Heart left ventricle (tissue), 16 donors: Measurements from ENCODE around the gene ODAD4. TPM values are rescaled to one million over a fixed set of nuclear protein-coding genes. Genes with fewer than 3 reads are reported as not detected.

ENCODE experiments used
- ATAC-seq, 4 donors: fragments of 200-7000 bp; cut with Tn5 transposase; one replicate each; pipeline ENCODE4 v1.9.1; 2020 to 2022; ENCODE audit warnings: moderate library complexity in 4 of 4, mild to moderate bottlenecking in 3 of 4, moderate number of reproducible peaks in 1 of 4
- DNase-seq, 5 donors: peaks; one replicate each; pipeline ENCODE4 v3.0.0-alpha.2; 2020
- H3K27ac ChIP-seq, 12 donors: fragments of 200-600 bp; sonication (generic) in 4 of 12; one replicate each; pipeline versions ENCODE4 v1.5.0 to v1.8.0; 2016 to 2022; ENCODE audit warnings: mild to moderate bottlenecking in 2 of 12
- H3K27me3 ChIP-seq, 9 donors: fragments of 200-600 bp; sonication (generic) in 2 of 9; one replicate each; pipeline versions ENCODE4 v1.5.1 to v1.8.0; 2016 to 2022; ENCODE audit warnings: mild to moderate bottlenecking in 3 of 9
- H3K36me3 ChIP-seq, 9 donors: fragments of 200-600 bp; sonication (generic) in 2 of 9; one replicate each; pipeline versions ENCODE4 v1.5.0 to v1.8.0; 2018 to 2022; ENCODE audit warnings: mild to moderate bottlenecking in 2 of 9
- H3K4me1 ChIP-seq, 12 donors: fragments of 200-600 bp; sonication (generic) in 4 of 12; one replicate each; pipeline versions ENCODE4 v1.5.0 to v1.8.0; 2016 to 2022; ENCODE audit warnings: mild to moderate bottlenecking in 3 of 12
- H3K4me3 ChIP-seq, 12 donors: fragments of 200-600 bp; sonication (generic) in 4 of 12; one replicate each; pipeline versions ENCODE4 v1.5.0 to v1.8.0; 2017 to 2022; ENCODE audit warnings: mild to moderate bottlenecking in 9 of 12, moderate library complexity in 4 of 12
- H3K9me3 ChIP-seq, 12 donors: fragments of 200-600 bp; sonication (generic) in 4 of 12; one replicate each; pipeline versions ENCODE4 v1.5.0 to v1.8.0; 2016 to 2022; ENCODE audit warnings: mild to moderate bottlenecking in 1 of 12
- POLR2A ChIP-seq, 2 donors: fragments of 450-650 bp; IDR thresholded peaks; one replicate each; pipeline ENCODE4 v1.6.1; 2017; ENCODE audit warnings: antibody characterized with exemption in 2 of 2, mild to moderate bottlenecking in 2 of 2, moderate library complexity in 2 of 2
- WGBS, 4 donors: extraction: QIAGEN DNeasy Blood & Tissue Kit in 2 of 4; methylation state at CpG; one replicate each; pipeline versions ENCODE4 v1.1.5 to v1.1.7; 2013 to 2018; 5-methylcytosine and 5-hydroxymethylcytosine counted together
- intact Hi-C, 10 donors: fragments of 100-400 bp; cut with DNase I; formaldehyde crosslinking; loops; one replicate each; pipeline versions ENCODE4 v1.11.1 to v1.14.2; 2022
- polyA plus RNA-seq, 2 donors: library from polyadenylated mRNA; stranded (reverse); fragments of 200-250 nt; gene quantifications; one replicate each; pipeline ENCODE4 v1.2.3, GENCODE V29; 2013
- total RNA-seq, 9 donors: library from RNA; depleted of rRNA in 2 of 9; stranded (reverse); fragments of >200 nt in 2 of 9; fragmentation: NEBNext Ultra II Directional in 3 of 9; extraction: Animal tissue kit (Norgen Biotek cat#: 25700) in 3 of 9; gene quantifications; one replicate each; pipeline versions ENCODE4 v1.1.0 to v1.2.4, GENCODE V29; 2016 to 2023
- TF ChIP-seq, protein P1 (sequence below), 12 donors: fragments of 200-600 bp; sonication (generic) in 4 of 12; IDR thresholded peaks; one replicate each; pipeline versions ENCODE4 v1.5.0 to v1.8.0; 2018 to 2022; ENCODE audit warnings: antibody characterized with exemption in 12 of 12, mild to moderate bottlenecking in 5 of 12
- donor health status: ischemic (EF 13 %, LVEDD 7.1; RV severe dilation, severe dysfunction).
- donor health status: healthy with polysubstance abuse.
- donor health status: DM: no; HTN: yes; CAD: no.
- donor health status: DM: no; HTN: no; CAD: no.
- donor health status: ischemic (EF 25% LVEDD 6.9; RV normal size, moderate dysfunction).
- donor health status: ischemic (EF 25% LVEDD 5.7; RV mildly dilated, moderate dysfunction).
- donor health status: healthy.
- donor health status: DM: yes; HTN: yes; CAD: no.
- donor health status: ischemic (EF 35%, LVEDD 5.7; RV mildly dilated, moderate dysfunction).
- donor health status: nonischemic (EF 11% LVEDD 7.7; RV severe dilation, severe dysfunction).
- donor health status: DM: yes; HTN: yes; CAD: no.
- donor health status: PGD.
- donor health status: ischemic (EF 29% LVEDD 5.4; RV normal size, mild dysfunction).
- donor health status: nonischemic (EF 23%, LVEDD 6.1; RV moderate dilation, normal function).

The ODAD4 gene
- total and polyA plus RNA-seq, 11 donors: 0.38 to 1.2 (median 0.73) TPM; not detected in 1

- no peak for DNase-seq
- 89 to 91% (median 89%) methylated on average over 8 of the region's 8 CpGs for WGBS, 4 donors
- no peak overlapping the region for H3K27ac ChIP-seq
- H3K27me3 ChIP-seq: no peaks in the 10 kb centered on the region
- H3K36me3 ChIP-seq: peaks cover 4 to 98% (median 94%) of the 10 kb centered on the region in 9 donors
- ATAC-seq: no peak
- no peak for TF ChIP-seq POLR2A (IDR thresholded peaks at IDR 0.05)
- TF ChIP-seq, protein P1, sequence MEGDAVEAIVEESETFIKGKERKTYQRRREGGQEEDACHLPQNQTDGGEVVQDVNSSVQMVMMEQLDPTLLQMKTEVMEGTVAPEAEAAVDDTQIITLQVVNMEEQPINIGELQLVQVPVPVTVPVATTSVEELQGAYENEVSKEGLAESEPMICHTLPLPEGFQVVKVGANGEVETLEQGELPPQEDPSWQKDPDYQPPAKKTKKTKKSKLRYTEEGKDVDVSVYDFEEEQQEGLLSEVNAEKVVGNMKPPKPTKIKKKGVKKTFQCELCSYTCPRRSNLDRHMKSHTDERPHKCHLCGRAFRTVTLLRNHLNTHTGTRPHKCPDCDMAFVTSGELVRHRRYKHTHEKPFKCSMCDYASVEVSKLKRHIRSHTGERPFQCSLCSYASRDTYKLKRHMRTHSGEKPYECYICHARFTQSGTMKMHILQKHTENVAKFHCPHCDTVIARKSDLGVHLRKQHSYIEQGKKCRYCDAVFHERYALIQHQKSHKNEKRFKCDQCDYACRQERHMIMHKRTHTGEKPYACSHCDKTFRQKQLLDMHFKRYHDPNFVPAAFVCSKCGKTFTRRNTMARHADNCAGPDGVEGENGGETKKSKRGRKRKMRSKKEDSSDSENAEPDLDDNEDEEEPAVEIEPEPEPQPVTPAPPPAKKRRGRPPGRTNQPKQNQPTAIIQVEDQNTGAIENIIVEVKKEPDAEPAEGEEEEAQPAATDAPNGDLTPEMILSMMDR (IDR thresholded peaks at IDR 0.05): no peak
- intact Hi-C loops: no loop called here
- no peaks in the 10 kb centered on the region for H3K9me3 ChIP-seq
- no peak overlapping the region for H3K4me3 ChIP-seq
- H3K4me1 ChIP-seq: no peaks in the 10 kb centered on the region
Observed at GRCh38 chr17:41907185-41907556, 23.2 kb upstream of the ODAD4 start.

- no peak overlapping the region for H3K27ac ChIP-seq
- H3K9me3 ChIP-seq: no peaks in the 10 kb centered on the region
- no peak overlapping the region for H3K4me3 ChIP-seq
- peaks cover 4 to 98% (median 94%) of the 10 kb centered on the region in 9 donors for H3K36me3 ChIP-seq
- TF ChIP-seq, protein P1 (IDR thresholded peaks at IDR 0.05): no peak
- no peak for TF ChIP-seq POLR2A (IDR thresholded peaks at IDR 0.05)
- H3K27me3 ChIP-seq: no peaks in the 10 kb centered on the region
- intact Hi-C loops: no loop called here
- no peak for ATAC-seq
- no peak for DNase-seq
- 94 to 95% (median 94%) methylated on average over 13 to 14 of the region's 14 CpGs for WGBS, 4 donors
- no peaks in the 10 kb centered on the region for H3K4me1 ChIP-seq
Observed at GRCh38 chr17:41907633-41908539, 22.5 kb upstream of the ODAD4 start.

GRCh38 chr17:41909088-41909487 is 21.3 kb upstream of the ODAD4 start:
- intact Hi-C loops: no loop called here
- TF ChIP-seq POLR2A (IDR thresholded peaks at IDR 0.05): no peak
- TF ChIP-seq, protein P1 (IDR thresholded peaks at IDR 0.05): no peak
- Histone ChIP-seq H3K4me1 (peaks cover 0 to 8% (median 0%) of the 10 kb centered on the region in 12 donors), H3K27ac (no peak overlapping the region), H3K4me3 (no peak overlapping the region), H3K36me3 (peaks cover 4 to 96% (median 93%) of the 10 kb centered on the region in 9 donors), H3K27me3 (no peaks in the 10 kb centered on the region), H3K9me3 (no peaks in the 10 kb centered on the region)
- 92 to 96% (median 94%) methylated on average over 8 to 13 of the region's 13 CpGs for WGBS, 4 donors
- no peak for DNase-seq
- no peak for ATAC-seq

DNA sequence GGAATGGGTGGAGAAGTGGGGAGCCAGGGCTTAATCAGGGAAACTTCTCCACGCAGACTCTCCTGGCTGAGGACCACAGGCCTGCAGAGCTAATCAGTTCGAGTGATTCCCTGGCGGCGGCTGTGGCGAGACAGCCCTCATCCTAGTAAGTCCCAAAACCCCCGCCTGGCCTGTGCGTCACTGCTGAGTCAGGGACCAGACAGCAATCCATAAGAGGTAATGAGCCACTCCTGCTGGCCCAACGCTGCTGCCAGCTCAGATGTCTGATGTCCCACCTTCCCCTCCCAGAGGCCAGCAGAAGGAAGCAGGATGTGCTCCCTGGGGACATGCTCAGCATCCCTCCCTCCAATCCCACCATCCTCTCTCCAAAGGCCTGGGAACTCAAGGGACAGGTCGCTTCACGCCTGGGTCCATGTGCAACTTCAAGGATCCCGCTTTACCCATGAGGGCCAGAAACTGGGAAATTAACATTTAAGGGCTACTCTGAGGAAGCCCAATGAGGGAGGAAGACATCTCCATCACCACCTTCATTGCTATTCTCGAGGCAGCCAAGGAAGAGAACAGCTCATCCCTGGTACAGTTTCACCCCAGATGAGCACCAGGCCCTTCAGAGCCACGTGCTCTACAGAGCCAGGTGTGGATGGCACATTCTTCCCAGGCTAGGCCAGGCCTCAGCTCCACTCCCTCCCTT is 19.6 kb upstream of the ODAD4 start:
- Histone ChIP-seq H3K36me3 (peaks cover 4 to 79% (median 76%) of the 10 kb centered on the region in 9 donors), H3K27me3 (no peaks in the 10 kb centered on the region), H3K4me1 (peaks cover 0 to 14% (median 8%) of the 10 kb centered on the region in 12 donors), H3K4me3 (no peak overlapping the region), H3K9me3 (no peaks in the 10 kb centered on the region), H3K27ac (no peak overlapping the region)
- DNase-seq (no peak), ATAC-seq (no peak)
- intact Hi-C loops: no loop called here
- TF ChIP-seq POLR2A (IDR thresholded peaks at IDR 0.05): no peak
- TF ChIP-seq, protein P1 (IDR thresholded peaks at IDR 0.05): no peak
- 86 to 93% (median 91%) methylated on average over 9 to 13 of the region's 13 CpGs for WGBS, 4 donors
